ENCODE measurements around the gene LITAF.

LITAF gene

GRCh38 chr16:11538880-11539279 lies 47.8 kb downstream of the LITAF start:
- TF ChIP-seq CTCF (conservative IDR thresholded peaks at IDR 0.05) = no peak
- no peak overlapping the region for H3K27ac ChIP-seq

- no peak for TF ChIP-seq CTCF (conservative IDR thresholded peaks at IDR 0.05)
- H3K27ac ChIP-seq = no peak overlapping the region; the same call in 1 of the 2 replicates
Measured at GRCh38 chr16:11536104-11536866, 50.4 kb downstream of the LITAF start.

GRCh38 chr16:11535494-11535893 lies 51.2 kb downstream of the LITAF start:
- no peak overlapping the region for H3K27ac ChIP-seq

GRCh38 chr16:11534262-11534661 lies 52.5 kb downstream of the LITAF start:
- no peak for TF ChIP-seq CTCF (conservative IDR thresholded peaks at IDR 0.05)

More at GRCh38 chr16:11535494-11535893, 51.2 kb downstream of the LITAF start:
- no peak for TF ChIP-seq CTCF (conservative IDR thresholded peaks at IDR 0.05)

GRCh38 chr16:11533588-11533987 lies 53.1 kb downstream of the LITAF start:
- no peak overlapping the region for H3K27ac ChIP-seq

More at GRCh38 chr16:11534262-11534661, 52.5 kb downstream of the LITAF start:
- H3K27ac ChIP-seq = no peak overlapping the region

GRCh38 chr16:11530171-11530940 lies 56.4 kb downstream of the LITAF start:
- no peak for TF ChIP-seq CTCF (conservative IDR thresholded peaks at IDR 0.05)

More at GRCh38 chr16:11533588-11533987, 53.1 kb downstream of the LITAF start:
- no peak for TF ChIP-seq CTCF (conservative IDR thresholded peaks at IDR 0.05)

GRCh38 chr16:11529285-11529684 lies 57.4 kb downstream of the LITAF start:
- TF ChIP-seq CTCF (conservative IDR thresholded peaks at IDR 0.05) = no peak
- H3K27ac ChIP-seq = no peak overlapping the region

More at GRCh38 chr16:11530171-11530940, 56.4 kb downstream of the LITAF start:
- no peak overlapping the region for H3K27ac ChIP-seq
